T follicular helper cell (primary cell): ENCODE results near the gene BICRA.
"Not testable (repeated sequence)": the region's sequence is repeated elsewhere in the genome, so short reads cannot be mapped to it uniquely, and the experiment has no call there.

Source experiments
- DNase-seq: peaks from one replicate; pipeline ENCODE4 v3.0.0-alpha.2; 2020; ENCODE audit warnings: low read depth
- total RNA-seq, 2 experiments: gene quantifications; one replicate each; lab custom pipeline; 2026; lab: John Stamatoyannopoulos, UW

BICRA gene
- total RNA-seq, result 3.6 to 8.2 reads per million in 2 experiments

GRCh38 chr19:47608969-47609905 lies at the start of gene BICRA:
TSS of gene BICRA (plus strand) at chr19:47609134. CDS start at chr19:47673575, 64,441 bp downstream.
- peak; percentile 73 for DNase-seq

- no peak for DNase-seq
Measured at GRCh38 chr19:47560999-47561398, 47.9 kb upstream of the BICRA start.

GRCh38 chr19:47561440-47562057 lies 47.4 kb upstream of the BICRA start:
- no peak for DNase-seq

- DNase-seq, result no peak
Measured at GRCh38 chr19:47564081-47564480, 44.9 kb upstream of the BICRA start.

- no peak for DNase-seq
Measured at GRCh38 chr19:47569331-47569730, 39.6 kb upstream of the BICRA start.

GRCh38 chr19:47572635-47573034 lies 36.3 kb upstream of the BICRA start:
- peak; percentile 1 for DNase-seq

GRCh38 chr19:47573071-47574026 lies 35.6 kb upstream of the BICRA start, which contains the start of gene ZNF541:
TSS of gene ZNF541 (minus strand) at chr19:47573148. CDS start at chr19:47555856, 17,292 bp downstream.
- DNase-seq, result peak; percentile 80

- DNase-seq, result no peak
Measured at GRCh38 chr19:47580397-47580796, 28.5 kb upstream of the BICRA start.

GRCh38 chr19:47581605-47582319 lies 27.2 kb upstream of the BICRA start:
- DNase-seq, result no peak

- DNase-seq, result no peak
Measured at GRCh38 chr19:47582320-47582909, 26.5 kb upstream of the BICRA start.

GRCh38 chr19:47583161-47583560 lies 25.8 kb upstream of the BICRA start:
- DNase-seq, result not testable (repeated sequence)

- no peak for DNase-seq
Measured at GRCh38 chr19:47587295-47587694, 21.6 kb upstream of the BICRA start.

- DNase-seq, result no peak
Measured at GRCh38 chr19:47589824-47590223, 19.1 kb upstream of the BICRA start.

- no peak for DNase-seq
Measured at GRCh38 chr19:47593860-47594259, 15.1 kb upstream of the BICRA start.

GRCh38 chr19:47595944-47596343 lies 13.0 kb upstream of the BICRA start:
- DNase-seq, result no peak

- DNase-seq, result no peak
Measured at GRCh38 chr19:47598407-47599349, 10.3 kb upstream of the BICRA start.

- DNase-seq, result not testable (repeated sequence)
Measured at GRCh38 chr19:47599671-47600245, 9.2 kb upstream of the BICRA start.

GRCh38 chr19:47600246-47601179 lies 8.4 kb upstream of the BICRA start:
- DNase-seq, result peak; percentile 98
